Pancreas (tissue), 10 donors: ENCODE measurements around the gene KIAA0753. TPM values are rescaled to one million over a fixed set of nuclear protein-coding genes. Genes with fewer than 3 reads are reported as not detected.

Experiments used
- ATAC-seq, 4 donors: fragments of 200-7000 bp; cut with Tn5 transposase; one replicate each; pipeline versions ENCODE4 v1.8.0 to v1.9.1; 2020; ENCODE audit warnings: mild to moderate bottlenecking in 4 of 4, moderate library complexity in 4 of 4
- DNase-seq, 6 donors: peaks; one replicate each; pipeline ENCODE4 v3.0.0-alpha.2; 2020
- FAIRE-seq: peaks from 2 replicates; lab custom pipeline; 2012; peaks lifted over from hg19 to GRCh38; lab: Jason Lieb, UNC
- H3K27ac ChIP-seq, 4 donors: fragments of 200-600 bp; sonication (generic); 1 replicate in 3 of 4; 2 replicates in 1 of 4; pipeline versions ENCODE4 v1.5.0 to v1.8.0; 2020
- H3K27me3 ChIP-seq, 4 donors: fragments of 200-600 bp; one replicate each; pipeline ENCODE4 v1.8.0; 2021
- H3K36me3 ChIP-seq, 3 donors: fragments of 200-600 bp; sonication (generic) in 1 of 3; one replicate each; pipeline versions ENCODE4 v1.5.0 to v1.8.0; 2020 to 2021
- H3K4me1 ChIP-seq, 3 donors: fragments of 200-600 bp; one replicate each; pipeline ENCODE4 v1.8.0; 2021
- H3K4me3 ChIP-seq, 4 donors: fragments of 200-600 bp; sonication (generic) in 2 of 4; one replicate each; pipeline versions ENCODE4 v1.5.0 to v1.8.0; 2020 to 2021
- H3K9me3 ChIP-seq, 4 donors: fragments of 200-600 bp; one replicate each; pipeline ENCODE4 v1.8.0; 2021
- CTCF ChIP-seq, 4 donors: fragments of 200-600 bp; sonication (generic) in 3 of 4; IDR thresholded peaks; one replicate each; pipeline versions ENCODE4 v1.5.0 to v1.8.0; 2021; ENCODE audit warnings: antibody characterized with exemption in 4 of 4
- WGBS, 2 donors: extraction: QIAGEN DNeasy Blood & Tissue Kit; methylation state at CpG; one replicate each; pipeline ENCODE4 v1.1.7; 2013; 5-methylcytosine and 5-hydroxymethylcytosine counted together
- intact Hi-C, 3 donors: fragments of 100-400 bp; cut with DNase I; formaldehyde crosslinking; loops; one replicate each; pipeline versions ENCODE4 v1.11.1 to v1.14.2; 2022
- polyA plus RNA-seq, 2 donors: library from polyadenylated mRNA; stranded (reverse); fragments of 200-250 nt; gene quantifications; one replicate each; pipeline ENCODE4 v1.2.3, GENCODE V29; 2013
- total RNA-seq, 6 donors: library from RNA; stranded (reverse); fragmentation: NEBNext Ultra II Directional in 4 of 6; extraction: Animal tissue kit (Norgen Biotek cat#: 25700) in 4 of 6; gene quantifications; one replicate each; pipeline versions ENCODE4 v1.2.1 to v1.2.4, GENCODE V29; 2021 to 2023
- donor health status: healthy with polysubstance abuse.
- donor health status: DM: no; HTN: no; CAD: no; lungs with moderate emphysema.
- donor health status: DM: no; HTN: no; CAD: no.
- donor health status: control.
- donor health status: control.
- donor health status: Bipolar disorder and iron deficiency.
- donor health status: DM: yes; HTN: yes; CAD: no.
- donor health status: DM: no; HTN: no; CAD: no.
- donor health status: DM: no; HTN: no; CAD: no.
- donor health status: DM: yes; HTN: yes; CAD: no.

KIAA0753 gene
- total and polyA plus RNA-seq, 8 donors = 4.4 to 10.6 (median 6.0) TPM

- WGBS, 2 donors = 86 to 93% methylated on average over 9 of the region's 9 CpGs
- TF ChIP-seq CTCF (IDR thresholded peaks at IDR 0.05) = no peak
- no peaks in the 10 kb centered on the region for H3K9me3 ChIP-seq
- H3K27me3 ChIP-seq = no peaks in the 10 kb centered on the region
- no peak overlapping the region for H3K27ac ChIP-seq
- ATAC-seq (no peak), DNase-seq (no peak), FAIRE-seq (no peak)
- H3K36me3 ChIP-seq = peaks cover 0 to 17% (median 0%) of the 10 kb centered on the region in 3 donors
- intact Hi-C loops = no loop called here
- H3K4me1 ChIP-seq = no peaks in the 10 kb centered on the region
- no peak overlapping the region for H3K4me3 ChIP-seq
Observed at GRCh38 chr17:6580625-6581024, 59.9 kb downstream of the KIAA0753 start.

- intact Hi-C loops = no loop called here
- 86 to 96% methylated on average over 6 of the region's 6 CpGs for WGBS, 2 donors
- ATAC-seq = no peak
Observed at GRCh38 chr17:6578491-6578890, 62.0 kb downstream of the KIAA0753 start.

GRCh38 chr17:6577686-6578263 lies 62.7 kb downstream of the KIAA0753 start:
- intact Hi-C loops = no loop called here
- no peak for TF ChIP-seq CTCF (IDR thresholded peaks at IDR 0.05)
- ATAC-seq (no peak), FAIRE-seq (no peak), DNase-seq (no peak)
- Histone ChIP-seq H3K4me3 (no peak overlapping the region), H3K27me3 (no peaks in the 10 kb centered on the region), H3K36me3 (peaks cover 0 to 11% (median 0%) of the 10 kb centered on the region in 3 donors), H3K4me1 (no peaks in the 10 kb centered on the region), H3K9me3 (no peaks in the 10 kb centered on the region), H3K27ac (no peak overlapping the region)
- 91 to 92% methylated on average over 7 of the region's 7 CpGs for WGBS, 2 donors

More at GRCh38 chr17:6578491-6578890, 62.0 kb downstream of the KIAA0753 start:
- Histone ChIP-seq H3K36me3 (peaks cover 0 to 12% (median 0%) of the 10 kb centered on the region in 3 donors), H3K27ac (no peak overlapping the region), H3K9me3 (no peaks in the 10 kb centered on the region), H3K4me1 (no peaks in the 10 kb centered on the region), H3K4me3 (no peak overlapping the region), H3K27me3 (no peaks in the 10 kb centered on the region)
- TF ChIP-seq CTCF (IDR thresholded peaks at IDR 0.05) = no peak
- no peak for FAIRE-seq
- no peak for DNase-seq

GRCh38 chr17:6576038-6576785 lies 64.3 kb downstream of the KIAA0753 start:
- Histone ChIP-seq H3K9me3 (no peaks in the 10 kb centered on the region), H3K4me1 (no peaks in the 10 kb centered on the region), H3K27ac (no peak overlapping the region), H3K27me3 (no peaks in the 10 kb centered on the region), H3K4me3 (no peak overlapping the region), H3K36me3 (no peaks in the 10 kb centered on the region)
- ATAC-seq = no peak
- TF ChIP-seq CTCF (IDR thresholded peaks at IDR 0.05) = no peak
- intact Hi-C loops = no loop called here
- WGBS, 2 donors = 89 to 90% methylated on average over 7 of the region's 7 CpGs
- FAIRE-seq = no peak
- no peak for DNase-seq

GRCh38 chr17:6575596-6575988 lies 64.9 kb downstream of the KIAA0753 start:
- ATAC-seq (no peak), FAIRE-seq (no peak), DNase-seq (no peak)
- Histone ChIP-seq H3K27me3 (no peaks in the 10 kb centered on the region), H3K27ac (no peak overlapping the region), H3K4me3 (no peak overlapping the region), H3K36me3 (no peaks in the 10 kb centered on the region), H3K9me3 (no peaks in the 10 kb centered on the region), H3K4me1 (no peaks in the 10 kb centered on the region)
- 78 to 80% methylated on average over 5 of the region's 5 CpGs for WGBS, 2 donors
- intact Hi-C loops = no loop called here
- TF ChIP-seq CTCF (IDR thresholded peaks at IDR 0.05) = no peak
